ENCODE results near the gene CCDC3. TPM values are rescaled to one million over a fixed set of nuclear protein-coding genes. Genes with fewer than 3 reads are reported as not detected.

The CCDC3 gene
- total and polyA plus RNA-seq, 2 of the 8 experiments (the other 6 are each of a cell fraction or from before 2014, with no cell fraction given) = 3.4 to 3.7 TPM

- peak; percentile 87 for TF ChIP-seq CHD7 (IDR thresholded peaks at IDR 0.05; ENCODE audit: insufficient replicate concordance, low read length)
- no peak for TF ChIP-seq ZNF274 (IDR thresholded peaks at IDR 0.05; ENCODE audit: borderline replicate concordance, extremely low read depth, low read length)
- no peak for TF ChIP-seq KDM4A (IDR thresholded peaks at IDR 0.05; ENCODE audit: low read depth, low read length, severe bottlenecking)
Observed at GRCh38 chr10:12985347-12985746, 16.2 kb downstream of the CCDC3 start (continued).

Data from H1 (cell line).